Measurements from ENCODE around the gene SIVA1.

GRCh38 chr14:104745431-104745830, 7.5 kb upstream of the SIVA1 start:
- TF ChIP-seq POLR2A (IDR thresholded peaks at IDR 0.05) (no peak), CTCF (IDR thresholded peaks at IDR 0.05 in 4 of 5, conservative IDR thresholded peaks at IDR 0.05 in 1 of 5) (no peak)
